GM23338 (cell line): ENCODE measurements around the gene FOXL1. TPM values are rescaled to one million over a fixed set of nuclear protein-coding genes. Genes with fewer than 3 reads are reported as not detected.

Experiments used
- ATAC-seq: fragments of 200-7000 bp; cut with Tn5 transposase; 3 replicates; pipeline ENCODE4 v1.9.1; 2020
- DNase-seq: peaks from one replicate; pipeline ENCODE4 v3.0.0-alpha.2; 2015; ENCODE audit warnings: low spot score
- H2AFZ ChIP-seq: fragments of 200-600 bp; sonication (generic); 2 replicates; pipeline ENCODE4 v1.8.0; 2016; ENCODE audit warnings: antibody characterized with exemption, mild to moderate bottlenecking, moderate library complexity
- H3F3A ChIP-seq: fragments of 200-600 bp; sonication (generic); replicated peaks from 2 replicates; pipeline ENCODE4 v1.8.0; 2017; ENCODE audit warnings: antibody characterized with exemption, mixed run types, low read depth
- H3K27ac ChIP-seq: fragments of 200-600 bp; sonication (generic); 2 replicates; pipeline ENCODE4 v1.6.1; 2016; ENCODE audit warnings: low read depth
- H3K27me3 ChIP-seq: fragments of 200-600 bp; sonication (generic); 2 replicates; pipeline ENCODE4 v1.8.0; 2016; ENCODE audit warnings: mild to moderate bottlenecking, mixed run types, moderate library complexity; ENCODE audit not compliant: insufficient read depth
- H3K36me3 ChIP-seq: fragments of 200-600 bp; sonication (generic); 2 replicates; pipeline ENCODE4 v1.8.0; 2016; ENCODE audit warnings: mild to moderate bottlenecking; ENCODE audit not compliant: insufficient read depth
- H3K4me1 ChIP-seq: fragments of 200-600 bp; sonication (generic); 2 replicates; pipeline ENCODE4 v1.8.0; 2016; ENCODE audit warnings: mild to moderate bottlenecking, moderate library complexity; ENCODE audit not compliant: insufficient read depth
- H3K4me2 ChIP-seq: fragments of 200-600 bp; sonication (generic); 2 replicates; pipeline ENCODE4 v1.7.1; 2017; ENCODE audit warnings: mixed run types
- H3K4me3 ChIP-seq: fragments of 200-600 bp; sonication (generic); 2 replicates; pipeline ENCODE4 v1.6.1; 2016; ENCODE audit warnings: mixed run types
- H3K79me2 ChIP-seq: fragments of 200-600 bp; sonication (generic); replicated peaks from 2 replicates; pipeline ENCODE4 v1.8.0; 2017; ENCODE audit warnings: mild to moderate bottlenecking; ENCODE audit not compliant: insufficient read depth
- H3K9me2 ChIP-seq: fragments of 200-600 bp; sonication (generic); 2 replicates; pipeline ENCODE4 v1.8.0; 2017; ENCODE audit not compliant: insufficient read depth
- H4K20me1 ChIP-seq: fragments of 200-600 bp; sonication (generic); replicated peaks from 2 replicates; pipeline ENCODE4 v1.8.0; 2017; ENCODE audit warnings: mild to moderate bottlenecking; ENCODE audit not compliant: insufficient read depth
- H3K27ac Mint-ChIP-seq: 2 replicates; pipeline ENCODE4 v1.8.0; 2020; ENCODE audit warnings: inconsistent platforms, mild to moderate bottlenecking, moderate library complexity, mixed read lengths
- H3K27me3 Mint-ChIP-seq: 3 replicates; pipeline ENCODE4 v1.8.0; 2022; ENCODE audit warnings: low read depth, mild to moderate bottlenecking, moderate library complexity, mixed read lengths, inconsistent platforms; ENCODE audit not compliant: insufficient read depth, poor library complexity
- H3K36me3 Mint-ChIP-seq: 3 replicates; pipeline ENCODE4 v1.8.0; 2021; ENCODE audit warnings: low read depth, mild to moderate bottlenecking, inconsistent platforms, moderate library complexity, mixed read lengths
- H3K4me1 Mint-ChIP-seq: 3 replicates; pipeline ENCODE4 v1.8.0; 2020; ENCODE audit warnings: mild to moderate bottlenecking, inconsistent platforms, mixed read lengths
- H3K4me3 Mint-ChIP-seq: 3 replicates; pipeline ENCODE4 v1.8.0; 2021; ENCODE audit warnings: moderate library complexity, mild to moderate bottlenecking, inconsistent platforms, mixed read lengths
- H3K9me3 Mint-ChIP-seq: 3 replicates; pipeline ENCODE4 v1.8.0; 2020; ENCODE audit warnings: moderate library complexity, mild to moderate bottlenecking, inconsistent platforms, mixed read lengths
- POLR2AphosphoS5 ChIP-seq: IDR thresholded peaks from 2 replicates; pipeline ENCODE4 v1.6.1; 2016; ENCODE audit warnings: antibody characterized with exemption, low read depth
- STAT1 ChIP-seq: IDR thresholded peaks from one replicate; pipeline ENCODE4 v1.6.1; 2016; ENCODE audit warnings: antibody characterized with exemption; ENCODE audit not compliant: unreplicated experiment
- polyA plus RNA-seq: library from polyadenylated mRNA; unstranded; fragments of >200 nt; fragmentation: Nextera tagmentation; extraction: Ambion mirVana; gene quantifications from 2 replicates; pipeline ENCODE4 v1.2.1, GENCODE V29; 2016
- total RNA-seq: library from RNA; depleted of rRNA; stranded (reverse); fragments of >200 nt; shearing (Covaris generic); gene quantifications from 2 replicates; pipeline ENCODE4 v1.2.3, GENCODE V29; 2014
- TF ChIP-seq, protein P1 (sequence below), 2 experiments: fragments of 200-600 bp in 1 of 2; sonication (generic) in 1 of 2; conservative IDR thresholded peaks; 2 replicates each; pipeline versions ENCODE4 v1.5.1 to v1.6.1; 2016 to 2017; ENCODE audit warnings: antibody characterized with exemption in 2 of 2, low read depth in 2 of 2, mild to moderate bottlenecking in 2 of 2, moderate library complexity in 1 of 2
- TF ChIP-seq, protein P2 (sequence below): fragments of 250-450 bp; sonication (Bioruptor Pico); IDR thresholded peaks from 2 replicates; pipeline ENCODE4 v1.5.0; 2020; ENCODE audit warnings: mild to moderate bottlenecking, moderate library complexity
- TF ChIP-seq, protein P3 (sequence below): IDR thresholded peaks from one replicate; pipeline ENCODE4 v1.6.1; 2018; ENCODE audit warnings: antibody characterized with exemption; ENCODE audit not compliant: unreplicated experiment

Gene FOXL1
- total and polyA plus RNA-seq, 2 experiments from 2014 or later, result 0.31 TPM; not detected in 1

DNA sequence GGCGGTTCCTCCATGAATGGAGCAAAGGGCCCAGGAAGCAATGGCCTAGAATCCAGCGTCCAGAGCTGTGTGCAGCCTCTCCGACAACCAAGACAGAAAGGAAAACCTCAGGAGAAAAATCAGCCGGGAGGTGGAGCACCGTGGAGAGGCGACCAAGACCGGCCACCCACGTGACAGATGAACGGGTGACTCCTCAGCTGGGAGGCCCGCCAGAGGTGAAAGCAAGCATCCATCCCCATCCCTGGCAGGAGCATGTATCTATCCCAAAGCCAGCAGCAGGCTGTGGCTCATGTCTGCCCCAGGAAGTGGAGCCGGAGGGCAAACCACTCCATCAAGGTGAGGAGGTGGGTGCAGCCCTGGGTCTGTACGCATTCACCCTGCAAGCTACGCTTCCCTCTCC lies 52.1 kb downstream of the FOXL1 start (continued):
- TF ChIP-seq, protein P1, sequence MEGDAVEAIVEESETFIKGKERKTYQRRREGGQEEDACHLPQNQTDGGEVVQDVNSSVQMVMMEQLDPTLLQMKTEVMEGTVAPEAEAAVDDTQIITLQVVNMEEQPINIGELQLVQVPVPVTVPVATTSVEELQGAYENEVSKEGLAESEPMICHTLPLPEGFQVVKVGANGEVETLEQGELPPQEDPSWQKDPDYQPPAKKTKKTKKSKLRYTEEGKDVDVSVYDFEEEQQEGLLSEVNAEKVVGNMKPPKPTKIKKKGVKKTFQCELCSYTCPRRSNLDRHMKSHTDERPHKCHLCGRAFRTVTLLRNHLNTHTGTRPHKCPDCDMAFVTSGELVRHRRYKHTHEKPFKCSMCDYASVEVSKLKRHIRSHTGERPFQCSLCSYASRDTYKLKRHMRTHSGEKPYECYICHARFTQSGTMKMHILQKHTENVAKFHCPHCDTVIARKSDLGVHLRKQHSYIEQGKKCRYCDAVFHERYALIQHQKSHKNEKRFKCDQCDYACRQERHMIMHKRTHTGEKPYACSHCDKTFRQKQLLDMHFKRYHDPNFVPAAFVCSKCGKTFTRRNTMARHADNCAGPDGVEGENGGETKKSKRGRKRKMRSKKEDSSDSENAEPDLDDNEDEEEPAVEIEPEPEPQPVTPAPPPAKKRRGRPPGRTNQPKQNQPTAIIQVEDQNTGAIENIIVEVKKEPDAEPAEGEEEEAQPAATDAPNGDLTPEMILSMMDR (conservative IDR thresholded peaks at IDR 0.05; ENCODE audit: low read depth in 2 of 2), result no peak
- TF ChIP-seq POLR2AphosphoS5 (no peak), STAT1 (no peak)

DNA sequence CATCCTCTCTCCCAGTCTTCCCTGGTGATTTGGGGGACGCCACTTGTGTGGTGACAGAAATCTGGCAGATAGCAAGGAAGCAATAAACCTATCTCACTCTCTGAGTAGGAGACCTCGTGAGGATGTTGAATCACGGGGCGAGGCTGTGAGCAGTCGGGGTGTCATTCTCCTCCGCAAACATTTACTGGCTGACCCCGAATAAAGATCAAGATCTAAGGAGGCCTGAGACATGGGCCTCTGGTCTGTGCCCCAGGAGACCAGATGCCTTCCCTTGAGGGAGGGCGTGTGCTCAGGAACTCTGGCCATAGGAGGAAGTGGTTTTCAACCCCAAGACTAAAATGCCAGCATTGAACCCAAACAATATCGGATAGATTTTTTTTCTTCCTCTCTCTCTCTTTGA lies 53.1 kb downstream of the FOXL1 start:
- Histone ChIP-seq H3K4me2 (no peak overlapping the region), H3K36me3 (no peaks in the 10 kb centered on the region), H3K4me3 (no peak overlapping the region), H2AFZ (no peak overlapping the region), H3F3A (no peaks in the 10 kb centered on the region), H3K27me3 (no peaks in the 10 kb centered on the region), H3K27ac (no peak overlapping the region), H3K9me2 (0 out of 2 replicates have a peak, but pooled peaks cover 2% of the 10 kb centered on the region), H3K4me1 (no peaks in the 10 kb centered on the region; the same call in 1 of the 2 replicates), H4K20me1 (no peaks in the 10 kb centered on the region), H3K79me2 (no peaks in the 10 kb centered on the region)
- Mint-ChIP-seq H3K9me3 (0 out of 3 replicates have a peak, but pooled peaks cover 5% of the 10 kb centered on the region), H3K36me3 (no peaks in the 10 kb centered on the region), H3K4me3 (no peak overlapping the region), H3K4me1 (no peaks in the 10 kb centered on the region), H3K27ac (no peak overlapping the region), H3K27me3 (peaks cover 2% of the 10 kb centered on the region)
- DNase-seq (no peak), ATAC-seq (no peak)
- TF ChIP-seq, protein P2, sequence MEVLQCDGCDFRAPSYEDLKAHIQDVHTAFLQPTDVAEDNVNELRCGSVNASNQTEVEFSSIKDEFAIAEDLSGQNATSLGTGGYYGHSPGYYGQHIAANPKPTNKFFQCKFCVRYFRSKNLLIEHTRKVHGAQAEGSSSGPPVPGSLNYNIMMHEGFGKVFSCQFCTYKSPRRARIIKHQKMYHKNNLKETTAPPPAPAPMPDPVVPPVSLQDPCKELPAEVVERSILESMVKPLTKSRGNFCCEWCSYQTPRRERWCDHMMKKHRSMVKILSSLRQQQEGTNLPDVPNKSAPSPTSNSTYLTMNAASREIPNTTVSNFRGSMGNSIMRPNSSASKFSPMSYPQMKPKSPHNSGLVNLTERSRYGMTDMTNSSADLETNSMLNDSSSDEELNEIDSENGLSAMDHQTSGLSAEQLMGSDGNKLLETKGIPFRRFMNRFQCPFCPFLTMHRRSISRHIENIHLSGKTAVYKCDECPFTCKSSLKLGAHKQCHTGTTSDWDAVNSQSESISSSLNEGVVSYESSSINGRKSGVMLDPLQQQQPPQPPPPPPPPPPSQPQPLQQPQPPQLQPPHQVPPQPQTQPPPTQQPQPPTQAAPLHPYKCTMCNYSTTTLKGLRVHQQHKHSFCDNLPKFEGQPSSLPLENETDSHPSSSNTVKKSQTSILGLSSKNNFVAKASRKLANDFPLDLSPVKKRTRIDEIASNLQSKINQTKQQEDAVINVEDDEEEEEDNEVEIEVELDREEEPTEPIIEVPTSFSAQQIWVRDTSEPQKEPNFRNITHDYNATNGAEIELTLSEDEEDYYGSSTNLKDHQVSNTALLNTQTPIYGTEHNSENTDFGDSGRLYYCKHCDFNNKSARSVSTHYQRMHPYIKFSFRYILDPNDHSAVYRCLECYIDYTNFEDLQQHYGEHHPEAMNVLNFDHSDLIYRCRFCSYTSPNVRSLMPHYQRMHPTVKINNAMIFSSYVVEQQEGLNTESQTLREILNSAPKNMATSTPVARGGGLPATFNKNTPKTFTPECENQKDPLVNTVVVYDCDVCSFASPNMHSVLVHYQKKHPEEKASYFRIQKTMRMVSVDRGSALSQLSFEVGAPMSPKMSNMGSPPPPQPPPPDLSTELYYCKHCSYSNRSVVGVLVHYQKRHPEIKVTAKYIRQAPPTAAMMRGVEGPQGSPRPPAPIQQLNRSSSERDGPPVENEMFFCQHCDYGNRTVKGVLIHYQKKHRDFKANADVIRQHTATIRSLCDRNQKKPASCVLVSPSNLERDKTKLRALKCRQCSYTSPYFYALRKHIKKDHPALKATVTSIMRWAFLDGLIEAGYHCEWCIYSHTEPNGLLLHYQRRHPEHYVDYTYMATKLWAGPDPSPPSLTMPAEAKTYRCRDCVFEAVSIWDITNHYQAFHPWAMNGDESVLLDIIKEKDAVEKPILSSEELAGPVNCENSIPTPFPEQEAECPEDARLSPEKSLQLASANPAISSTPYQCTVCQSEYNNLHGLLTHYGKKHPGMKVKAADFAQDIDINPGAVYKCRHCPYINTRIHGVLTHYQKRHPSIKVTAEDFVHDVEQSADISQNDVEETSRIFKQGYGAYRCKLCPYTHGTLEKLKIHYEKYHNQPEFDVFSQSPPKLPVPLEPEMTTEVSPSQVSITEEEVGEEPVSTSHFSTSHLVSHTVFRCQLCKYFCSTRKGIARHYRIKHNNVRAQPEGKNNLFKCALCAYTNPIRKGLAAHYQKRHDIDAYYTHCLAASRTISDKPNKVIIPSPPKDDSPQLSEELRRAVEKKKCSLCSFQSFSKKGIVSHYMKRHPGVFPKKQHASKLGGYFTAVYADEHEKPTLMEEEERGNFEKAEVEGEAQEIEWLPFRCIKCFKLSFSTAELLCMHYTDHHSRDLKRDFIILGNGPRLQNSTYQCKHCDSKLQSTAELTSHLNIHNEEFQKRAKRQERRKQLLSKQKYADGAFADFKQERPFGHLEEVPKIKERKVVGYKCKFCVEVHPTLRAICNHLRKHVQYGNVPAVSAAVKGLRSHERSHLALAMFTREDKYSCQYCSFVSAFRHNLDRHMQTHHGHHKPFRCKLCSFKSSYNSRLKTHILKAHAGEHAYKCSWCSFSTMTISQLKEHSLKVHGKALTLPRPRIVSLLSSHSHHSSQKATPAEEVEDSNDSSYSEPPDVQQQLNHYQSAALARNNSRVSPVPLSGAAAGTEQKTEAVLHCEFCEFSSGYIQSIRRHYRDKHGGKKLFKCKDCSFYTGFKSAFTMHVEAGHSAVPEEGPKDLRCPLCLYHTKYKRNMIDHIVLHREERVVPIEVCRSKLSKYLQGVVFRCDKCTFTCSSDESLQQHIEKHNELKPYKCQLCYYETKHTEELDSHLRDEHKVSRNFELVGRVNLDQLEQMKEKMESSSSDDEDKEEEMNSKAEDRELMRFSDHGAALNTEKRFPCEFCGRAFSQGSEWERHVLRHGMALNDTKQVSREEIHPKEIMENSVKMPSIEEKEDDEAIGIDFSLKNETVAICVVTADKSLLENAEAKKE, result no peak
- TF ChIP-seq, protein P3, sequence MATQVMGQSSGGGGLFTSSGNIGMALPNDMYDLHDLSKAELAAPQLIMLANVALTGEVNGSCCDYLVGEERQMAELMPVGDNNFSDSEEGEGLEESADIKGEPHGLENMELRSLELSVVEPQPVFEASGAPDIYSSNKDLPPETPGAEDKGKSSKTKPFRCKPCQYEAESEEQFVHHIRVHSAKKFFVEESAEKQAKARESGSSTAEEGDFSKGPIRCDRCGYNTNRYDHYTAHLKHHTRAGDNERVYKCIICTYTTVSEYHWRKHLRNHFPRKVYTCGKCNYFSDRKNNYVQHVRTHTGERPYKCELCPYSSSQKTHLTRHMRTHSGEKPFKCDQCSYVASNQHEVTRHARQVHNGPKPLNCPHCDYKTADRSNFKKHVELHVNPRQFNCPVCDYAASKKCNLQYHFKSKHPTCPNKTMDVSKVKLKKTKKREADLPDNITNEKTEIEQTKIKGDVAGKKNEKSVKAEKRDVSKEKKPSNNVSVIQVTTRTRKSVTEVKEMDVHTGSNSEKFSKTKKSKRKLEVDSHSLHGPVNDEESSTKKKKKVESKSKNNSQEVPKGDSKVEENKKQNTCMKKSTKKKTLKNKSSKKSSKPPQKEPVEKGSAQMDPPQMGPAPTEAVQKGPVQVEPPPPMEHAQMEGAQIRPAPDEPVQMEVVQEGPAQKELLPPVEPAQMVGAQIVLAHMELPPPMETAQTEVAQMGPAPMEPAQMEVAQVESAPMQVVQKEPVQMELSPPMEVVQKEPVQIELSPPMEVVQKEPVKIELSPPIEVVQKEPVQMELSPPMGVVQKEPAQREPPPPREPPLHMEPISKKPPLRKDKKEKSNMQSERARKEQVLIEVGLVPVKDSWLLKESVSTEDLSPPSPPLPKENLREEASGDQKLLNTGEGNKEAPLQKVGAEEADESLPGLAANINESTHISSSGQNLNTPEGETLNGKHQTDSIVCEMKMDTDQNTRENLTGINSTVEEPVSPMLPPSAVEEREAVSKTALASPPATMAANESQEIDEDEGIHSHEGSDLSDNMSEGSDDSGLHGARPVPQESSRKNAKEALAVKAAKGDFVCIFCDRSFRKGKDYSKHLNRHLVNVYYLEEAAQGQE, result no peak
